Gastrocnemius medialis (tissue), 4 donors: ENCODE data around the gene WDR70.

Experiments
- CTCF ChIP-seq, 5 experiments: fragments of 450-650 bp in 3 of 5; fragments of 200-600 bp in 2 of 5; sonication (generic) in 2 of 5; IDR thresholded peaks in 4 of 5; conservative IDR thresholded peaks in 1 of 5; 1 replicate in 4 of 5; 2 replicates in 1 of 5; pipeline ENCODE4 v1.5.1; 2016 to 2019; ENCODE audit warnings: antibody characterized with exemption in 5 of 5, mild to moderate bottlenecking in 3 of 5, moderate library complexity in 3 of 5
- POLR2A ChIP-seq, 2 donors: fragments of 450-650 bp; IDR thresholded peaks; one replicate each; pipeline ENCODE4 v1.6.1; 2017; ENCODE audit warnings: antibody characterized with exemption in 2 of 2, mild to moderate bottlenecking in 2 of 2, moderate library complexity in 2 of 2

DNA sequence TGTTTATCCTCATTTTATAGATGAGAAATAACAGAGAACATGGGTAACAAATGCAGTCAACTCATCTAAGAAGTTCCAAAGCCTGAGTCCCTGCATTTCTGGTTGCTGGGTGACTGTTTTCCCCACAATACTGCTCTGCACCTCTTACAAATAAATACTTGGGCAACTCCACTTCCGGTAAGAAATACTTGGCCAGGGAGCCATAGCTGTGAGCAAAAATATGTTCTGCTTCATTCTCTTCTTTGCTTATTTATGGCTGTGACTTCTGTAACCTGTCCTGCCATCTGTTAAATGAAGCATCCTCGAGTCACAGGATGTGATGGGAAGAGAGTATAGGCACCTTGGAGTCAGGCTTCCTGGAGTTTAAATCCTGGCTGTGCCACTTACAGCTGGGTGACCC is 410.9 kb downstream of the WDR70 start:
- no peak for TF ChIP-seq POLR2A (IDR thresholded peaks at IDR 0.05)
- TF ChIP-seq CTCF (IDR thresholded peaks at IDR 0.05 in 4 of 5, conservative IDR thresholded peaks at IDR 0.05 in 1 of 5): no peak
